NB4 (cell line): ENCODE data around the gene MAPK4.

Experiments used
- MYC ChIP-seq: IDR thresholded peaks from 2 replicates; pipeline ENCODE4 v1.6.1; 2011; ENCODE audit warnings: low read depth, low read length
- POLR2A ChIP-seq: IDR thresholded peaks from 2 replicates; pipeline ENCODE4 v1.6.1; 2011; ENCODE audit warnings: mild to moderate bottlenecking; ENCODE audit not compliant: insufficient read length; ENCODE audit errors: extremely low read depth
- TF ChIP-seq, protein P1 (sequence below): IDR thresholded peaks from one replicate; pipeline ENCODE4 v1.5.1; 2012; ENCODE audit warnings: low read depth, low read length
- TF ChIP-seq, protein P2 (sequence below): IDR thresholded peaks from 2 replicates; pipeline ENCODE4 v1.6.1; 2011; ENCODE audit warnings: low read depth, low read length

- TF ChIP-seq MYC (no peak), POLR2A (no peak)
- TF ChIP-seq, protein P1, sequence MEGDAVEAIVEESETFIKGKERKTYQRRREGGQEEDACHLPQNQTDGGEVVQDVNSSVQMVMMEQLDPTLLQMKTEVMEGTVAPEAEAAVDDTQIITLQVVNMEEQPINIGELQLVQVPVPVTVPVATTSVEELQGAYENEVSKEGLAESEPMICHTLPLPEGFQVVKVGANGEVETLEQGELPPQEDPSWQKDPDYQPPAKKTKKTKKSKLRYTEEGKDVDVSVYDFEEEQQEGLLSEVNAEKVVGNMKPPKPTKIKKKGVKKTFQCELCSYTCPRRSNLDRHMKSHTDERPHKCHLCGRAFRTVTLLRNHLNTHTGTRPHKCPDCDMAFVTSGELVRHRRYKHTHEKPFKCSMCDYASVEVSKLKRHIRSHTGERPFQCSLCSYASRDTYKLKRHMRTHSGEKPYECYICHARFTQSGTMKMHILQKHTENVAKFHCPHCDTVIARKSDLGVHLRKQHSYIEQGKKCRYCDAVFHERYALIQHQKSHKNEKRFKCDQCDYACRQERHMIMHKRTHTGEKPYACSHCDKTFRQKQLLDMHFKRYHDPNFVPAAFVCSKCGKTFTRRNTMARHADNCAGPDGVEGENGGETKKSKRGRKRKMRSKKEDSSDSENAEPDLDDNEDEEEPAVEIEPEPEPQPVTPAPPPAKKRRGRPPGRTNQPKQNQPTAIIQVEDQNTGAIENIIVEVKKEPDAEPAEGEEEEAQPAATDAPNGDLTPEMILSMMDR = no peak
- TF ChIP-seq, protein P2, sequence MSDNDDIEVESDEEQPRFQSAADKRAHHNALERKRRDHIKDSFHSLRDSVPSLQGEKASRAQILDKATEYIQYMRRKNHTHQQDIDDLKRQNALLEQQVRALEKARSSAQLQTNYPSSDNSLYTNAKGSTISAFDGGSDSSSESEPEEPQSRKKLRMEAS = no peak
These were observed 89.9 kb downstream of the MAPK4 start for GRCh38 chr18:50649821-50650220.
